GM19351 (cell line): ENCODE data around the gene ZBTB32.
"Not testable (repeated sequence)": the region's sequence is repeated elsewhere in the genome, so short reads cannot be mapped to it uniquely, and the experiment has no call there.

Experiments
- ATAC-seq: cut with Tn5 transposase; IDR thresholded peaks from one replicate; pipeline ENCODE4 v1.9.1; 2021; ENCODE audit warnings: mild to moderate bottlenecking, moderate library complexity; ENCODE audit not compliant: unreplicated experiment

The ZBTB32 gene

GRCh38 chr19:35704218-35704617 lies at the start of gene ZBTB32:
Gene ZBTB32 (plus strand): TSS chr19:35704558. CDS start chr19:35714627, 10,069 bp downstream.
- no peak for ATAC-seq

GRCh38 chr19:35654828-35655227 lies 49.5 kb upstream of the ZBTB32 start:
- ATAC-seq: not testable (repeated sequence)

GRCh38 chr19:35655600-35655999 lies 48.8 kb upstream of the ZBTB32 start:
- no peak for ATAC-seq

GRCh38 chr19:35656700-35657099 lies 47.7 kb upstream of the ZBTB32 start:
- no peak for ATAC-seq

GRCh38 chr19:35657904-35658700 lies 46.3 kb upstream of the ZBTB32 start:
- ATAC-seq: no peak

GRCh38 chr19:35661995-35662340 lies 42.4 kb upstream of the ZBTB32 start:
- no peak for ATAC-seq

GRCh38 chr19:35663981-35664380 lies 40.4 kb upstream of the ZBTB32 start:
- ATAC-seq: no peak

- ATAC-seq: no peak
These were observed 39.2 kb upstream of the ZBTB32 start for GRCh38 chr19:35665157-35665556.

- ATAC-seq: no peak
These were observed 38.8 kb upstream of the ZBTB32 start for GRCh38 chr19:35665604-35666003.

GRCh38 chr19:35666251-35666913 lies 38.0 kb upstream of the ZBTB32 start, which contains the start of gene UPK1A:
Gene UPK1A (plus strand): TSS chr19:35666517. CDS start chr19:35666813, 296 bp downstream.
- no peak for ATAC-seq

GRCh38 chr19:35669566-35669965 lies 34.8 kb upstream of the ZBTB32 start:
- no peak for ATAC-seq

- no peak for ATAC-seq
These were observed 34.4 kb upstream of the ZBTB32 start for GRCh38 chr19:35669974-35670373.

- no peak for ATAC-seq
These were observed 33.7 kb upstream of the ZBTB32 start for GRCh38 chr19:35670686-35671085.

- ATAC-seq: no peak
These were observed 32.5 kb upstream of the ZBTB32 start for GRCh38 chr19:35671818-35672217.

GRCh38 chr19:35673121-35673804 lies 31.1 kb upstream of the ZBTB32 start:
- ATAC-seq: no peak

GRCh38 chr19:35675589-35676140 lies 28.7 kb upstream of the ZBTB32 start:
- no peak for ATAC-seq

GRCh38 chr19:35689836-35690235 lies 14.5 kb upstream of the ZBTB32 start:
- no peak for ATAC-seq

GRCh38 chr19:35691106-35691505 lies 13.3 kb upstream of the ZBTB32 start:
- not testable (repeated sequence) for ATAC-seq

GRCh38 chr19:35692010-35692409 lies 12.3 kb upstream of the ZBTB32 start:
- no peak for ATAC-seq

- ATAC-seq: no peak
These were observed 10.9 kb upstream of the ZBTB32 start for GRCh38 chr19:35693422-35693821.

GRCh38 chr19:35693835-35694599 lies 10.3 kb upstream of the ZBTB32 start:
- ATAC-seq: peak; percentile 67
